Liver (tissue), 9 donors: ENCODE measurements around the gene IQGAP2. TPM values are rescaled to one million over a fixed set of nuclear protein-coding genes. Genes with fewer than 3 reads are reported as not detected.
"Not testable (repeated sequence)": the region's sequence is repeated elsewhere in the genome, so short reads cannot be mapped to it uniquely, and the experiment has no call there.

Source experiments
- DNase-seq: peaks from one replicate; pipeline ENCODE4 v3.0.0-alpha.2; 2017; ENCODE audit warnings: low spot score
- H3K27ac ChIP-seq, 2 donors: one replicate each; pipeline ENCODE4 v1.7.0; 2013; ENCODE audit warnings: inconsistent platforms in 2 of 2, low read length in 2 of 2, control low read depth in 1 of 2, low read depth in 1 of 2, mild to moderate bottlenecking in 1 of 2
- H3K27me3 ChIP-seq, 4 donors: one replicate each; pipeline versions ENCODE4 v1.6.1 to v1.7.0; 2013; ENCODE audit warnings: low read length in 3 of 4, inconsistent platforms in 1 of 4, mild to moderate bottlenecking in 1 of 4, moderate library complexity in 1 of 4; ENCODE audit not compliant: control insufficient read depth in 4 of 4, insufficient read depth in 4 of 4
- H3K36me3 ChIP-seq, 4 donors: one replicate each; pipeline versions ENCODE4 v1.6.1 to v1.7.0; 2013; ENCODE audit warnings: low read length in 3 of 4, mild to moderate bottlenecking in 3 of 4, low read depth in 1 of 4, moderate library complexity in 1 of 4; ENCODE audit not compliant: control insufficient read depth in 4 of 4, insufficient read depth in 3 of 4
- H3K4me1 ChIP-seq, 4 donors: one replicate each; pipeline versions ENCODE4 v1.6.1 to v1.7.0; 2013; ENCODE audit warnings: low read length in 3 of 4, mild to moderate bottlenecking in 3 of 4, moderate library complexity in 1 of 4; ENCODE audit not compliant: control insufficient read depth in 4 of 4, insufficient read depth in 4 of 4
- H3K4me3 ChIP-seq, 3 donors: one replicate each; pipeline versions ENCODE4 v1.6.1 to v1.7.0; 2013; ENCODE audit warnings: low read length in 3 of 3, control low read depth in 1 of 3, low read depth in 1 of 3, mild to moderate bottlenecking in 1 of 3
- H3K9ac ChIP-seq, 2 donors: one replicate each; pipeline ENCODE4 v1.7.0; 2013; ENCODE audit warnings: low read length in 2 of 2, mild to moderate bottlenecking in 2 of 2, moderate library complexity in 2 of 2, control low read depth in 1 of 2, low read depth in 1 of 2
- H3K9me3 ChIP-seq, 4 donors: one replicate each; pipeline versions ENCODE4 v1.6.1 to v1.7.0; 2013; ENCODE audit warnings: low read length in 3 of 4; ENCODE audit not compliant: control insufficient read depth in 4 of 4
- CTCF ChIP-seq: fragments of 150-350 bp; IDR thresholded peaks from 2 replicates; pipeline ENCODE4 v1.5.1; 2017; ENCODE audit warnings: improper control_type of control experiment, low read depth, low read length; ENCODE audit not compliant: missing input control
- EGR1 ChIP-seq, 2 donors: IDR thresholded peaks; 2 replicates each; pipeline ENCODE4 v1.6.1; 2016 to 2018; ENCODE audit warnings: antibody characterized with exemption in 2 of 2, low read depth in 2 of 2
- FOXA2 ChIP-seq: IDR thresholded peaks from 2 replicates; pipeline ENCODE4 v1.6.1; 2016; ENCODE audit warnings: antibody characterized with exemption
- GABPA ChIP-seq, 2 donors: IDR thresholded peaks in 1 of 2; conservative IDR thresholded peaks in 1 of 2; 2 replicates each; pipeline ENCODE4 v1.6.1; 2016; ENCODE audit warnings: antibody characterized with exemption in 2 of 2, mild to moderate bottlenecking in 1 of 2, moderate library complexity in 1 of 2
- JUND ChIP-seq, 2 donors: IDR thresholded peaks; 2 replicates each; pipeline ENCODE4 v1.6.1; 2016; ENCODE audit warnings: antibody characterized with exemption in 2 of 2
- MAX ChIP-seq: IDR thresholded peaks from 2 replicates; pipeline ENCODE4 v1.6.1; 2016; ENCODE audit warnings: antibody characterized with exemption
- NR2F2 ChIP-seq: IDR thresholded peaks from 2 replicates; pipeline ENCODE4 v1.6.1; 2016; ENCODE audit warnings: antibody characterized with exemption
- RAD21 ChIP-seq, 2 donors: IDR thresholded peaks; 2 replicates each; pipeline ENCODE4 v1.6.1; 2016; ENCODE audit warnings: antibody characterized with exemption in 2 of 2, mild to moderate bottlenecking in 2 of 2
- REST ChIP-seq: IDR thresholded peaks from 2 replicates; pipeline ENCODE4 v1.6.1; 2016; ENCODE audit warnings: antibody characterized with exemption, mild to moderate bottlenecking
- RXRA ChIP-seq, 2 donors: IDR thresholded peaks; 2 replicates each; pipeline ENCODE4 v1.6.1; 2017 to 2018; ENCODE audit warnings: antibody characterized with exemption in 2 of 2, mild to moderate bottlenecking in 1 of 2
- SP1 ChIP-seq: IDR thresholded peaks from 2 replicates; pipeline ENCODE4 v1.6.1; 2018; ENCODE audit warnings: antibody characterized with exemption, mild to moderate bottlenecking
- TAF1 ChIP-seq: conservative IDR thresholded peaks from 2 replicates; pipeline ENCODE4 v1.6.1; 2016; ENCODE audit warnings: antibody characterized with exemption, mild to moderate bottlenecking
- WGBS: extraction: QIAGEN DNeasy Blood & Tissue Kit; methylation state at CpG from one replicate; pipeline ENCODE4 v1.1.7; 2013; 5-methylcytosine and 5-hydroxymethylcytosine counted together
- polyA plus RNA-seq, 2 donors: library from polyadenylated mRNA; stranded (reverse) in 1 of 2; unstranded in 1 of 2; fragments of 200-250 nt in 1 of 2; fragments of >200 nt in 1 of 2; fragmentation: Nextera tagmentation in 1 of 2; extraction: Ambion mirVana in 1 of 2; gene quantifications; one replicate each; pipeline versions ENCODE4 v1.2.1 to v1.2.3, GENCODE V29; 2013 to 2015
- total RNA-seq, 2 donors: library from RNA; depleted of rRNA; stranded (reverse); fragments of >200 nt; gene quantifications; one replicate each; pipeline ENCODE4 v1.2.3, GENCODE V29; 2014
- donor health status: healthy.
- donor health status: healthy.
- donor health status: healthy.
- donor health status: healthy.
- donor health status: healthy.

Gene IQGAP2
- total and polyA plus RNA-seq, 4 donors, result 41.5 to 205 (median 102) TPM

- Histone ChIP-seq H3K4me1 (no peaks in the 10 kb centered on the region), H3K36me3 (peaks cover 6 to 53% (median 24%) of the 10 kb centered on the region in 4 donors), H3K4me3 (no peak overlapping the region), H3K9me3 (no peaks in the 10 kb centered on the region), H3K27me3 (no peaks in the 10 kb centered on the region), H3K27ac (no peak overlapping the region), H3K9ac (no peak overlapping the region)
- TF ChIP-seq RAD21 (IDR thresholded peaks at IDR 0.05) (peak; percentile 89 to 90), FOXA2 (peak; percentile 9), JUND (IDR thresholded peaks at IDR 0.05) (no peak), RXRA (IDR thresholded peaks at IDR 0.05) (no peak), CTCF (peak; percentile 67)
- no peak for DNase-seq
- WGBS, result 25% methylated on average over 3 of the region's 3 CpGs
Measured at GRCh38 chr5:76601470-76601869, 198.4 kb downstream of the IQGAP2 start.

GRCh38 chr5:76602094-76602726, 199.1 kb downstream of the IQGAP2 start:
- no peak overlapping the region for H3K27ac ChIP-seq
- no peaks in the 10 kb centered on the region for H3K9me3 ChIP-seq
- no peak for TF ChIP-seq GABPA (IDR thresholded peaks at IDR 0.05 in 1 of 2, conservative IDR thresholded peaks at IDR 0.05 in 1 of 2)
- no peak for TF ChIP-seq NR2F2
- TF ChIP-seq EGR1 (IDR thresholded peaks at IDR 0.05; ENCODE audit: low read depth in 2 of 2), result no peak
- no peak for TF ChIP-seq MAX
- no peak for TF ChIP-seq TAF1
- TF ChIP-seq REST, result no peak
- TF ChIP-seq SP1, result no peak
- H3K36me3 ChIP-seq, result peaks cover 5 to 51% (median 26%) of the 10 kb centered on the region in 4 donors
- H3K4me1 ChIP-seq, result no peaks in the 10 kb centered on the region
- 89% methylated on average over 2 of the region's 2 CpGs for WGBS
- no peak overlapping the region for H3K9ac ChIP-seq
- H3K27me3 ChIP-seq, result no peaks in the 10 kb centered on the region
- no peak overlapping the region for H3K4me3 ChIP-seq
- DNase-seq, result no peak

- H3K4me1 ChIP-seq, H3K9ac ChIP-seq, H3K9me3 ChIP-seq, H3K27ac ChIP-seq, DNase-seq, H3K27me3 ChIP-seq, H3K4me3 ChIP-seq: not testable (repeated sequence)
- peaks cover 0 to 46% (median 25%) of the 10 kb centered on the region in 4 donors for H3K36me3 ChIP-seq
- WGBS, result 80% methylated on average over 1 of the region's 1 CpG
Measured at GRCh38 chr5:76603991-76604390, 200.9 kb downstream of the IQGAP2 start.
